Right lobe of liver (tissue), 6 donors: ENCODE results near the gene APBB2. TPM values are rescaled to one million over a fixed set of nuclear protein-coding genes. Genes with fewer than 3 reads are reported as not detected.

Experiments
- ATAC-seq, 4 donors: fragments of 200-7000 bp; cut with Tn5 transposase; one replicate each; pipeline ENCODE4 v1.9.1; 2020; ENCODE audit warnings: mild to moderate bottlenecking in 4 of 4, moderate library complexity in 4 of 4
- DNase-seq, 3 donors: peaks; one replicate each; pipeline ENCODE4 v3.0.0-alpha.2; 2020
- H3K27ac ChIP-seq, 3 donors: fragments of 200-600 bp; one replicate each; pipeline ENCODE4 v1.8.0; 2022
- H3K27me3 ChIP-seq, 2 donors: fragments of 200-600 bp; one replicate each; pipeline ENCODE4 v1.8.0; 2022
- H3K36me3 ChIP-seq, 4 donors: fragments of 200-600 bp; sonication (generic) in 1 of 4; one replicate each; pipeline versions ENCODE4 v1.5.1 to v1.8.0; 2017 to 2022; ENCODE audit warnings: control low read depth in 1 of 4
- H3K4me1 ChIP-seq, 4 donors: fragments of 200-600 bp; sonication (generic) in 1 of 4; one replicate each; pipeline versions ENCODE4 v1.5.1 to v1.8.0; 2017 to 2022; ENCODE audit warnings: control low read depth in 1 of 4
- H3K4me3 ChIP-seq, 3 donors: fragments of 200-600 bp; one replicate each; pipeline ENCODE4 v1.8.0; 2022
- H3K9me3 ChIP-seq, 4 donors: fragments of 200-600 bp; sonication (generic) in 1 of 4; one replicate each; pipeline versions ENCODE4 v1.5.1 to v1.8.0; 2017 to 2022; ENCODE audit warnings: control low read depth in 1 of 4
- POLR2A ChIP-seq: fragments of 450-650 bp; IDR thresholded peaks from one replicate; pipeline ENCODE4 v1.6.1; 2017; ENCODE audit warnings: antibody characterized with exemption, mild to moderate bottlenecking
- WGBS: methylation state at CpG from one replicate; pipeline ENCODE4 v1.1.6; 2018; ENCODE audit warnings: low coverage, low lambda C conversion rate; ENCODE audit not compliant: insufficient coverage; ENCODE audit errors: missing lambda C conversion rate; 5-methylcytosine and 5-hydroxymethylcytosine counted together
- intact Hi-C, 2 donors: fragments of 100-400 bp; cut with DNase I; formaldehyde crosslinking; loops; one replicate each; pipeline versions ENCODE4 v1.11.2 to v1.14.1; 2022
- total RNA-seq, 6 experiments: library from RNA; depleted of rRNA in 2 of 6; stranded (reverse); fragments of >200 nt in 2 of 6; fragmentation: NEBNext Ultra II Directional in 3 of 6; extraction: Animal tissue kit (Norgen Biotek cat#: 25700) in 3 of 6; gene quantifications; one replicate each; pipeline versions ENCODE4 v1.1.0 to v1.2.4, GENCODE V29; 2016 to 2023
- TF ChIP-seq, protein P1 (sequence below), 4 donors: fragments of 200-600 bp in 3 of 4; fragments of 450-650 bp in 1 of 4; IDR thresholded peaks; one replicate each; pipeline versions ENCODE4 v1.5.1 to v1.8.0; 2016 to 2022; ENCODE audit warnings: antibody characterized with exemption in 4 of 4, mild to moderate bottlenecking in 2 of 4
- donor health status: DM: no; HTN: yes; CAD: no.
- donor health status: DM: no; HTN: no; CAD: no.
- donor health status: DM: no; HTN: no; CAD: no.
- donor health status: DM: no; HTN: yes; CAD: no.
- donor health status: DM: no; HTN: yes; CAD: no.

Gene APBB2
- total RNA-seq, 6 experiments from 2014 or later, result 14.1 to 27.9 (median 25.1) TPM

DNA sequence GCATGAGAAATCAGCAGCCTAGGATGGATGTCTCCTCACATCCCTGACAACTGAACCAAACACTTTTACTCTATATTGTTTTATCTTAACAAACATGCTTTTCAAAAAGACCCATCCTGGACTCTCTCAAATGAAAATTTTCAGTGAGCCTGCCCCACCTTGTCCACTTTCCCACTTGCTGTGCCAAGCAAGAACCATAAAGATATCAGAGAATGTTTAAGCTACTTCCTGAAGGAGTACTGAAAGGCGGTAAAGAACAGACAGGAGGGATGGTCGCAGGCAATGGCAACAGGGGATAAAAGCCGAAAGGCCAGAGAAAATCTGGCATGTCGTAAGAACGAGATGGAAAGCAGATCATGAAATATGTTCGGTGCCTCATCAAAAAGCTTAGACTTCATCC, 10.5 kb downstream of the APBB2 start:
- H3K36me3 ChIP-seq, result no peaks in the 10 kb centered on the region
- peak overlapping the region in 2 of 3 donors; percentile 12 to 48 for H3K27ac ChIP-seq
- 68% methylated on average over 6 of the region's 6 CpGs for WGBS
- H3K9me3 ChIP-seq, result no peaks in the 10 kb centered on the region
- TF ChIP-seq, protein P1, sequence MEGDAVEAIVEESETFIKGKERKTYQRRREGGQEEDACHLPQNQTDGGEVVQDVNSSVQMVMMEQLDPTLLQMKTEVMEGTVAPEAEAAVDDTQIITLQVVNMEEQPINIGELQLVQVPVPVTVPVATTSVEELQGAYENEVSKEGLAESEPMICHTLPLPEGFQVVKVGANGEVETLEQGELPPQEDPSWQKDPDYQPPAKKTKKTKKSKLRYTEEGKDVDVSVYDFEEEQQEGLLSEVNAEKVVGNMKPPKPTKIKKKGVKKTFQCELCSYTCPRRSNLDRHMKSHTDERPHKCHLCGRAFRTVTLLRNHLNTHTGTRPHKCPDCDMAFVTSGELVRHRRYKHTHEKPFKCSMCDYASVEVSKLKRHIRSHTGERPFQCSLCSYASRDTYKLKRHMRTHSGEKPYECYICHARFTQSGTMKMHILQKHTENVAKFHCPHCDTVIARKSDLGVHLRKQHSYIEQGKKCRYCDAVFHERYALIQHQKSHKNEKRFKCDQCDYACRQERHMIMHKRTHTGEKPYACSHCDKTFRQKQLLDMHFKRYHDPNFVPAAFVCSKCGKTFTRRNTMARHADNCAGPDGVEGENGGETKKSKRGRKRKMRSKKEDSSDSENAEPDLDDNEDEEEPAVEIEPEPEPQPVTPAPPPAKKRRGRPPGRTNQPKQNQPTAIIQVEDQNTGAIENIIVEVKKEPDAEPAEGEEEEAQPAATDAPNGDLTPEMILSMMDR (IDR thresholded peaks at IDR 0.05), result no peak
- no peak for TF ChIP-seq POLR2A
- peaks cover 0 to 13% (median 3%) of the 10 kb centered on the region in 4 donors for H3K4me1 ChIP-seq
- no peak for DNase-seq
- H3K27me3 ChIP-seq, result no peaks in the 10 kb centered on the region
- intact Hi-C loops, result no loop called here
- no peak overlapping the region for H3K4me3 ChIP-seq
- no peak for ATAC-seq

DNA sequence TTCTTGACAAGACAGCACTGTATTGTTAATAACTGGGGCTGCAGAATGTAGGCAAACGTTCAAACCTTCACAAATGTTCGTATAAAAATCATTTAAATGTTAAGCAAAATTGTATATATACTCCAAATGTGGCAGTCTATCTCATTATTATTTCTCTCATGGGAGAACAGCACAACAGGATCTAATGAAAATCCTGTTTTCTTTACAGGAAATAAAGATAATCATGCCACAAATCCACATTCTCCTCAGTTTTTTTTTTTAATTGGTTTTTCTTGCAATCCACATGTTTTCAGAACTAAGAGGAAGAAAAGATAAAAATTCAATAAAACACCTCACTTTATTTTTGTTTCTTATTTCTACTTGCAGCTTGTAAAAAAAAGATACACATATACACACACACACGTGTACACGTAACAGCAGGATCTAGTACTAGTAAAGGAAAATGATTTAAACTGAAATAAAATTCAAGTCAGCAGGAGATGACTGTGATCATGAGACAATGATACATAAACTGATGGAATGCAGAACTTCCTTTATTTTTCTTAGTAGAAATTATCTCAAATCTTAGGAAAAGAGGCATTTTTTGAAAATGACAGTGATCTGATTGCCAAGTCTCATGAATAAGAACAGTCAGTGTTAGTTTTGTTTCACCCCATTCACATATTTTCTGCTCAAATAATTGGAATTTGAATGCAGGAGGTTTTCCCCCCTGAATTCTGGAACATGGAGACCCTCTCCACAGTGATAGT, 11.3 kb downstream of the APBB2 start:
- DNase-seq (no peak), ATAC-seq (no peak)
- intact Hi-C loops, result no loop called here
- Histone ChIP-seq H3K4me3 (no peak overlapping the region), H3K9me3 (no peaks in the 10 kb centered on the region), H3K4me1 (peaks cover 0 to 13% (median 3%) of the 10 kb centered on the region in 4 donors), H3K27me3 (no peaks in the 10 kb centered on the region), H3K27ac (peak overlapping the region in 2 of 3 donors; percentile 12 to 48), H3K36me3 (no peaks in the 10 kb centered on the region)
- WGBS, result 42% methylated on average over 4 of the region's 4 CpGs
- TF ChIP-seq, protein P1 (IDR thresholded peaks at IDR 0.05), result no peak
- no peak for TF ChIP-seq POLR2A

DNA sequence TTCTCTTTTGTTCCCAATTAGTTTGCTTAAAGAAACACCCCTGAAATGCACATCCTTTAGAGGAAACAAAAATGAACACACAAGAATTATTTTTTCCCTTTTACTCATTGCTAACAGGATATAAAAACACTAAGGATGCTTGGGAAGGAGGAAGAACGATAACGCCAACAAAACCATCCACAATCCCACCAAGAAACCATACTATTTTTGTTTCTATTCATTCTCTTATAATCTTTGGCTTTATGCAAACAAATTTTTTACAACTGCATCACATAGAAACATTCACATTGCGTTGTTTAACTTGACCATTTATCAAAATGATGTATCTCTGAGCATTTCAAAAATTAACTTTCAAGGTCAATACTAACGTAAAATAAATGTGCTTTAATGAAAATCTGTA, 12.0 kb downstream of the APBB2 start:
- no peaks in the 10 kb centered on the region for H3K36me3 ChIP-seq
- H3K4me1 ChIP-seq, result peaks cover 0 to 9% (median under 1%) of the 10 kb centered on the region in 4 donors
- ATAC-seq (no peak), DNase-seq (no peak)
- H3K27me3 ChIP-seq, result no peaks in the 10 kb centered on the region
- no peaks in the 10 kb centered on the region for H3K9me3 ChIP-seq
- H3K27ac ChIP-seq, result peak overlapping the region in 1 of 3 donors; percentile 1
- intact Hi-C loops, result no loop called here
- no peak overlapping the region for H3K4me3 ChIP-seq
- 69% methylated on average over 4 of the region's 4 CpGs for WGBS
- TF ChIP-seq POLR2A, result no peak
- TF ChIP-seq, protein P1 (IDR thresholded peaks at IDR 0.05), result no peak

DNA sequence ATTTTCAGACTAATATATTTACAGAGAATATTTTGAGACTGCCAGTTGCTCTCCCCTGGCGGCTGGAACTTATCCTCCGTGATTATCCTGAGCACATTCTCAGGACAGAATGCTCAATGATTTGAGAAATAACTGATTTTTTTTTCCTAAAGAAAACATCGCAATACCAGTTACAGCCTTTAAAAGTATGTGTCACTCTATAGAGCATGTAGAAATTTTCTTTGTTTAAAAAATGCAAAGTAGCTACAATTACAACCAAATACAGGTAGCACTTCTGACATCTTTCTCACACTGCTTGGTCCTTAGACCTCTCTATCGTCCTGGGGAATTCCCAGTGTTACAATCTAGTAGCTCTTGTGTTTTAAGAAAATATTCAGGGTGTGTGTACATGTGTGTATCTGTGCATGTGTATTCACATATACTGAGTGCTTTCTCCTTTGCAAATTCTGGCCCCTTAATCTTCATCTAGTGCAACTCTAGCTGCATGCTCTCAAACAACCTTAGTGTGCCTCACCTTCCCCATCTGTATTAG, 13.8 kb downstream of the APBB2 start:
- Histone ChIP-seq H3K36me3 (no peaks in the 10 kb centered on the region), H3K9me3 (no peaks in the 10 kb centered on the region), H3K27me3 (no peaks in the 10 kb centered on the region), H3K4me1 (peaks cover 0 to under 1% (median 0%) of the 10 kb centered on the region in 4 donors), H3K4me3 (no peak overlapping the region), H3K27ac (no peak overlapping the region)
- TF ChIP-seq, protein P1 (IDR thresholded peaks at IDR 0.05), result no peak
- no peak for TF ChIP-seq POLR2A
- WGBS, result 73% methylated on average over 4 of the region's 4 CpGs
- DNase-seq (no peak), ATAC-seq (no peak)
- intact Hi-C loops, result no loop called here
